HepG2 (cell line): ENCODE measurements around the gene NFKBIA. TPM values are rescaled to one million over a fixed set of nuclear protein-coding genes. Genes with fewer than 3 reads are reported as not detected.

Experiments
- ARNT ChIP-seq: fragments of 450-650 bp; IDR thresholded peaks from 2 replicates; pipeline ENCODE4 v1.6.1; 2017
- CREBL2 ChIP-seq: sonication (generic); formaldehyde crosslinking; IDR thresholded peaks from 2 replicates; pipeline ENCODE4 v1.8.1; 2023; ENCODE audit warnings: missing genetic modification reagents, mild to moderate bottlenecking, borderline replicate concordance
- EHMT2 ChIP-seq: fragments of 200-600 bp; sonication (generic); IDR thresholded peaks from 2 replicates; pipeline ENCODE4 v1.7.0; 2017; ENCODE audit warnings: antibody characterized with exemption, low read depth, low read length, borderline replicate concordance
- GTF3A ChIP-seq: sonication (generic); formaldehyde crosslinking; conservative IDR thresholded peaks from 2 replicates; pipeline ENCODE4 v1.4.0; 2020; ENCODE audit warnings: mild to moderate bottlenecking, missing genetic modification reagents
- JARID2 ChIP-seq: sonication (generic); formaldehyde crosslinking; IDR thresholded peaks from 2 replicates; pipeline ENCODE4 v1.8.1; 2023; ENCODE audit warnings: missing genetic modification reagents, inconsistent platforms; ENCODE audit not compliant: insufficient replicate concordance
- NFE2 ChIP-seq: sonication (generic); formaldehyde crosslinking; IDR thresholded peaks from 2 replicates; pipeline ENCODE4 v1.4.0; 2020; ENCODE audit warnings: missing genetic modification reagents
- NFYC ChIP-seq: IDR thresholded peaks from 2 replicates; pipeline ENCODE4 v1.6.1; 2016; ENCODE audit warnings: missing genetic modification reagents, missing compliant biosample characterization
- NPAS2 ChIP-seq: sonication (generic); formaldehyde crosslinking; IDR thresholded peaks from 2 replicates; pipeline ENCODE4 v1.8.0; 2022; ENCODE audit warnings: mild to moderate bottlenecking, missing genetic modification reagents, borderline replicate concordance
- SIX1 ChIP-seq: sonication (generic); formaldehyde crosslinking; IDR thresholded peaks from 2 replicates; pipeline ENCODE4 v1.4.0; 2020; ENCODE audit warnings: missing genetic modification reagents, borderline replicate concordance
- SUZ12 ChIP-seq: fragments of 150-350 bp; IDR thresholded peaks from 2 replicates; pipeline ENCODE4 v1.6.1; 2014; ENCODE audit warnings: low read depth, low read length
- ZC3H13 ChIP-seq: sonication (generic); formaldehyde crosslinking; IDR thresholded peaks from 2 replicates; pipeline ENCODE4 v1.8.1; 2023; ENCODE audit warnings: mild to moderate bottlenecking, missing genetic modification reagents, moderate library complexity
- ZNF264 ChIP-seq: sonication (generic); formaldehyde crosslinking; IDR thresholded peaks from 2 replicates; pipeline ENCODE4 v1.4.0; 2020; ENCODE audit warnings: missing genetic modification reagents
- ZNF281 ChIP-seq: sonication (generic); formaldehyde crosslinking; IDR thresholded peaks from 2 replicates; pipeline ENCODE4 v1.4.0; 2020; ENCODE audit warnings: missing genetic modification reagents, borderline replicate concordance
- ZNF749 ChIP-seq: sonication (generic); formaldehyde crosslinking; IDR thresholded peaks from 2 replicates; pipeline ENCODE4 v1.8.0; 2022; ENCODE audit warnings: mild to moderate bottlenecking, missing genetic modification reagents, moderate library complexity, borderline replicate concordance
- ZNF839 ChIP-seq: sonication (generic); formaldehyde crosslinking; IDR thresholded peaks from 2 replicates; pipeline ENCODE4 v1.4.0; 2020; ENCODE audit warnings: missing genetic modification reagents, mild to moderate bottlenecking, borderline replicate concordance
- ZXDC ChIP-seq: sonication (generic); formaldehyde crosslinking; IDR thresholded peaks from 2 replicates; pipeline ENCODE4 v1.5.0; 2020; ENCODE audit warnings: mild to moderate bottlenecking, missing genetic modification reagents
- polyA plus RNA-seq, 8 experiments: library from polyadenylated mRNA; depleted of rRNA in 3 of 8; stranded (reverse) in 7 of 8; unstranded in 1 of 8; fragments of >200 nt; fragmentation: Illumina TruSeq in 4 of 8; extraction: Trizol in 4 of 8; gene quantifications; 2 replicates each; pipeline versions ENCODE4 v1.2.1 to v1.2.3, GENCODE V29; 2011 to 2016; ENCODE audit warnings: low read depth in 4 of 8, missing spikeins in 1 of 8, mixed read lengths in 1 of 8; ENCODE audit not compliant: insufficient read depth in 1 of 8
- total RNA-seq, 5 experiments: library from RNA; depleted of rRNA; stranded (reverse); fragments of >200 nt; fragmentation: Illumina TruSeq; extraction: Trizol; gene quantifications; 2 replicates each; pipeline ENCODE4 v1.2.3, GENCODE V29; 2016; ENCODE audit warnings: low read depth in 1 of 5
- TF ChIP-seq, protein P1 (sequence below): sonication (generic); formaldehyde crosslinking; IDR thresholded peaks from 2 replicates; pipeline ENCODE4 v1.4.0; 2020; ENCODE audit warnings: low read depth, mild to moderate bottlenecking, missing genetic modification reagents
- TF ChIP-seq, protein P2 (sequence below): sonication (generic); formaldehyde crosslinking; conservative IDR thresholded peaks from 2 replicates; pipeline ENCODE4 v1.8.0; 2022; ENCODE audit warnings: missing genetic modification reagents
- TF ChIP-seq, protein P3 (sequence below): sonication (generic); formaldehyde crosslinking; IDR thresholded peaks from 2 replicates; pipeline ENCODE4 v1.5.0; 2020; ENCODE audit warnings: missing genetic modification reagents

Gene NFKBIA
- total and polyA plus RNA-seq, 2 of the 13 experiments (the other 11 are each of a cell fraction or from before 2014, with no cell fraction given) = 197 to 319 TPM

- TF ChIP-seq SUZ12 (no peak), NPAS2 (CRISPR knock-in tag) (no peak), EHMT2 (no peak; the same call in 1 of the 2 replicates), ZXDC (CRISPR knock-in tag) (no peak), ZNF264 (CRISPR knock-in tag) (peak; percentile 66; the same call in 1 of the 2 replicates), NFYC (CRISPR knock-in tag) (peak; percentile 32; the same call in 1 of the 2 replicates), ZNF839 (CRISPR knock-in tag) (peak; percentile 86; the same call in 1 of the 2 replicates), ZC3H13 (CRISPR knock-in tag) (no peak), SIX1 (CRISPR knock-in tag) (no peak), GTF3A (CRISPR knock-in tag) (no peak; the same call in 1 of the 2 replicates), NFE2 (CRISPR knock-in tag) (no peak), CREBL2 (CRISPR knock-in tag) (0 out of 2 replicates have a peak, but pooled peaks have one; percentile 8), JARID2 (CRISPR knock-in tag) (peak; percentile 6), ZNF749 (CRISPR knock-in tag) (0 out of 2 replicates have a peak, but pooled peaks have one; percentile 35), ARNT (no peak), ZNF281 (CRISPR knock-in tag) (0 out of 2 replicates have a peak, but pooled peaks have one; percentile 40)
- TF ChIP-seq, protein P1, sequence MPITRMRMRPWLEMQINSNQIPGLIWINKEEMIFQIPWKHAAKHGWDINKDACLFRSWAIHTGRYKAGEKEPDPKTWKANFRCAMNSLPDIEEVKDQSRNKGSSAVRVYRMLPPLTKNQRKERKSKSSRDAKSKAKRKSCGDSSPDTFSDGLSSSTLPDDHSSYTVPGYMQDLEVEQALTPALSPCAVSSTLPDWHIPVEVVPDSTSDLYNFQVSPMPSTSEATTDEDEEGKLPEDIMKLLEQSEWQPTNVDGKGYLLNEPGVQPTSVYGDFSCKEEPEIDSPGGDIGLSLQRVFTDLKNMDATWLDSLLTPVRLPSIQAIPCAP = peak; percentile 84; the same call in 1 of the 2 replicates
- TF ChIP-seq, protein P2, sequence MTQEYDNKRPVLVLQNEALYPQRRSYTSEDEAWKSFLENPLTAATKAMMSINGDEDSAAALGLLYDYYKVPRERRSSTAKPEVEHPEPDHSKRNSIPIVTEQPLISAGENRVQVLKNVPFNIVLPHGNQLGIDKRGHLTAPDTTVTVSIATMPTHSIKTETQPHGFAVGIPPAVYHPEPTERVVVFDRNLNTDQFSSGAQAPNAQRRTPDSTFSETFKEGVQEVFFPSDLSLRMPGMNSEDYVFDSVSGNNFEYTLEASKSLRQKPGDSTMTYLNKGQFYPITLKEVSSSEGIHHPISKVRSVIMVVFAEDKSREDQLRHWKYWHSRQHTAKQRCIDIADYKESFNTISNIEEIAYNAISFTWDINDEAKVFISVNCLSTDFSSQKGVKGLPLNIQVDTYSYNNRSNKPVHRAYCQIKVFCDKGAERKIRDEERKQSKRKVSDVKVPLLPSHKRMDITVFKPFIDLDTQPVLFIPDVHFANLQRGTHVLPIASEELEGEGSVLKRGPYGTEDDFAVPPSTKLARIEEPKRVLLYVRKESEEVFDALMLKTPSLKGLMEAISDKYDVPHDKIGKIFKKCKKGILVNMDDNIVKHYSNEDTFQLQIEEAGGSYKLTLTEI = no peak
- TF ChIP-seq, protein P3, sequence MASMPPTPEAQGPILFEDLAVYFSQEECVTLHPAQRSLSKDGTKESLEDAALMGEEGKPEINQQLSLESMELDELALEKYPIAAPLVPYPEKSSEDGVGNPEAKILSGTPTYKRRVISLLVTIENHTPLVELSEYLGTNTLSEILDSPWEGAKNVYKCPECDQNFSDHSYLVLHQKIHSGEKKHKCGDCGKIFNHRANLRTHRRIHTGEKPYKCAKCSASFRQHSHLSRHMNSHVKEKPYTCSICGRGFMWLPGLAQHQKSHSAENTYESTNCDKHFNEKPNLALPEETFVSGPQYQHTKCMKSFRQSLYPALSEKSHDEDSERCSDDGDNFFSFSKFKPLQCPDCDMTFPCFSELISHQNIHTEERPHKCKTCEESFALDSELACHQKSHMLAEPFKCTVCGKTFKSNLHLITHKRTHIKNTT (CRISPR knock-in tag) = no peak
Measured at GRCh38 chr14:35385042-35385839, 19.3 kb downstream of the NFKBIA start (continued).
